HG03025 (cell line): ENCODE measurements around the gene DNTTIP2.
"Not testable (repeated sequence)": the region's sequence is repeated elsewhere in the genome, so short reads cannot be mapped to it uniquely, and the experiment has no call there.

ENCODE experiments used
- ATAC-seq: cut with Tn5 transposase; IDR thresholded peaks from one replicate; pipeline ENCODE4 v1.9.1; 2021; ENCODE audit warnings: mild to moderate bottlenecking, moderate library complexity; ENCODE audit not compliant: unreplicated experiment, low FRiP score

The DNTTIP2 gene

GRCh38 chr1:93844262-93845045 lies 34.6 kb downstream of the DNTTIP2 start:
- no peak for ATAC-seq

GRCh38 chr1:93842750-93843500 lies 36.1 kb downstream of the DNTTIP2 start:
- no peak for ATAC-seq

GRCh38 chr1:93841771-93842170 lies 37.2 kb downstream of the DNTTIP2 start:
- no peak for ATAC-seq

- ATAC-seq = no peak
Measured at GRCh38 chr1:93840956-93841482, 38.0 kb downstream of the DNTTIP2 start.

DNA sequence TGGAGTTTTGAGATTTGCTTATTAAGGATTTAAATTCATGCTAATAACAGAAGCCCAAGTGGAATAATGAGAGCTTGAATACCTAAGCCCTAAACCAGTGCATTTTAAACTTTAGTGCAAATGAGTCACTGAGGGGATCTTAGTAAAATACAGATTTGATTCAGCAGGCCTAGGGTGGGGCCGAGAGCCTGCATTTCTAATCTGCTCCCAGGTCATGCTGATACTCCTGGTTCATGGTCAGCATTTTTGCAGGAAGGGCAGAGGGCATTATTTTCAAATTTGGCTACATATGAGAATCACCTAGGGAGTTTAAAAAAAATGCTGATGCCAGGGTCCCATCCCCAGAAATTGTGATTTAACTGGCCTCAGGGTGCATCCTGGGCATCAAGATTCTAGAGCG lies 39.3 kb downstream of the DNTTIP2 start:
- no peak for ATAC-seq

DNA sequence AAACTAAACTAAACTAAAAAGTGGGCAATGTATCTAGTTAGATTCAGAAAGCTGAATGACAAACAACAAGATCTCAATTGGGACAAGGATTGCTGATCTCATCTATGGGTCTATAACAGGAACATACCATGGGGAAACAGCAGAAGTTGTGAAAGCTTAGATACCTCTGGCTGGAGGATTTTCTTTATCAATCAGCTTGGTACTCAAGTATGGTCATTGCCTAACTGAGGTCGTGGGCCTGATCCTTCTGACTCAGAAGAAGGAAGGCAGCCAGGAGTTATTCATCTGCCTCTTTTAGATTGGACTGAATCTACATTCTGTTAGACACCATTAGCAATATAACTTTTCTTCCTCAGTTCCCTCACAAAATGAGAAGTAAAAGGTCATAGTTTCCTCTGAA lies 39.7 kb downstream of the DNTTIP2 start:
- ATAC-seq = no peak

DNA sequence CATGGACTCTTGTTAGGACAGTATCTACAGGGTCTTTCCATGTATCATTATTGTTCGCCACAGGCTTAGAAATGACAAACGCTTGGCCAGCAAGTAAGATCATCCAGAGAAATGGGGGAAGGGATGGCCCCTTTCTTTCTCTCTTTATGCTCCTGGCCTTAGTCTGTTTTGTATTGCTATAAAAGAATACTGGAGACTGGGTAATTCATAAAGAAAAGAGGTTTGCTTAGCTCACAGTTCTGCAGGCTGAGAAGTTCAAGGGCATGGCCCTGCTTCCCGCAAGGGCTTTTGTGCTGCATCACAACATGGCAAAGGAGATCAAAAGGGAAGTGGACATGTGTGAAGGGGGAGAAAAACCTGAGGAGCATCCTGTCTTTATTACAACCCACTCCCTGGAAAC lies 41.0 kb downstream of the DNTTIP2 start:
- no peak for ATAC-seq

DNA sequence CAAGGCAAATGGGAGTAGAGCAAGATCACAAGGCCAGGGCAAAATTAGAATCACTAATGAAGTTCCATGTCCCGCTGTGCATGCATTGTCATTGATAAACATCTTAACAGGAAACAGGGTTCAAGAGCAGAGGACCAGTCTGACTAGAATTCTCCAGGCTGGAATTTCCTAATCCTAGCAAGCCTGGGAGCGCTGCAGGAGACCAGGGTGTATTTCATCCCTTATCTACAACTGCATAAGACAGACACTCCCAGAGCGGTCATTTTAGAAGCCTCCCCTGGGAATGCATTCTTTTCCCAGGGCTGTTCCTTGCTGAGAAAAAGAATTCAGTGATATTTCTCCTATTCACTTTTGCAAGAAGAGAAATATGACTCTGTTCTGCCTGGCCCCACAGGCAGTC lies 45.7 kb downstream of the DNTTIP2 start:
- ATAC-seq = not testable (repeated sequence)

GRCh38 chr1:93829061-93829460 lies 49.9 kb downstream of the DNTTIP2 start:
- no peak for ATAC-seq

DNA sequence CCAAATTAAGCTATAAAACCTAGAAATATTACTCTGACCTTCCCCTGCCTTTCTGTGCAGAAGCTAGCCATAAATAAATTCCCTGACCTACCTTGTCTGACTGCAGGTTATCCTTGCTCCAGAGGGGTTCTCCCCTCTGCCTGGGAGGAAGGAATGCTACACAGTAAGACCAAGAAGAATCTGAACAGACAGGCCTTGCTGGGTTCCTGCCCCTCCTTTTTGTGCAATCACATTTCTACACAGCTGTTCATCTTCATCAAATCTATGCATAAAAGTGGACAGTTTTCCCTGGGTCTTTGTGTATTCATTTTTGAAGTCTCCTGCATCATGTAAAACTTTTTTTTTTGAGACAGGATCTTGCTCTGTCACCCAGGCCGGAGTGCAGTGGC lies 50.6 kb downstream of the DNTTIP2 start:
- no peak for ATAC-seq

- no peak for ATAC-seq
Measured at GRCh38 chr1:93827633-93828366, 51.2 kb downstream of the DNTTIP2 start.

- ATAC-seq = no peak
Measured at GRCh38 chr1:93827128-93827527, 51.9 kb downstream of the DNTTIP2 start.

GRCh38 chr1:93824834-93825233 lies 54.2 kb downstream of the DNTTIP2 start:
- ATAC-seq = no peak

DNA sequence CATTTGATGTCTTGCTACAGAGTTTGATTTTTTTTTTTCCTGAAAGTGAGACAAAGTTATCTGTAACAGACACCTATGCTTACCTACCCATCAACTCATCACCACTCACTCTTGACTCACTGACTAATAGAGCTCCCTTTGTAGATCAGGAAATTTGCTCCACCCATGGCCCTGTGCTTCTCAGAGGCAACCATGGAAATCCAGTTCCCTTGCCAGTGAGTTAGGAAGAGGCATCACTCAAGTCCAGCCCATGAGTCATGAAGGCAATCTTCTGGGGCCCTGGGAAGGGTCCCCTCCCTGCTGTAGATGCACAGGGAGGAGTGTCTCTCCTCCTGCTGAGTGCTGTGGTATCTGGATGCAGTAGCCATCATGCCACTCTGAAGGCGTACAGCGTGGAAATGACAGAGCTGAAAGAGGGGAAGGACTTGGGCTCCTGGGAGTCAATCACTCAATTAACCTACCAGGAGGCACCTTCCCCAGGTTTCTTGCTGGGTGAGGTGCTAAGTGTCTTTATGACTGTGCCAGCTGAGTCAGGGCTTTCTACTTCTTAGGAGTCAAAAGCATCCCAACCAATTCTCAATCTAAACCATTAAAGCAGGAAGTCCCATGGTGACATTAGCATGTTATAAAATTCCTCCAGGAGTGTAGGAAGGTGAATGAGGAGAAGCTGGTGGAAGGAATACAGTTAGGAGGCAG lies 56.1 kb downstream of the DNTTIP2 start:
- ATAC-seq = no peak

GRCh38 chr1:93821423-93822144 lies 57.4 kb downstream of the DNTTIP2 start:
- ATAC-seq = no peak

GRCh38 chr1:93820554-93821422 lies 58.2 kb downstream of the DNTTIP2 start:
- no peak for ATAC-seq

- ATAC-seq = no peak
Measured at GRCh38 chr1:93818570-93818959, 60.4 kb downstream of the DNTTIP2 start.

GRCh38 chr1:93817819-93818569 lies 61.0 kb downstream of the DNTTIP2 start:
- ATAC-seq = no peak
